GM23338 (cell line): Measurements from ENCODE around the gene TUB. TPM values are rescaled to one million over a fixed set of nuclear protein-coding genes. Genes with fewer than 3 reads are reported as not detected.

Experiments
- ATAC-seq: fragments of 200-7000 bp; cut with Tn5 transposase; 3 replicates; pipeline ENCODE4 v1.9.1; 2020
- DNase-seq: peaks from one replicate; pipeline ENCODE4 v3.0.0-alpha.2; 2015; ENCODE audit warnings: low spot score
- H2AFZ ChIP-seq: fragments of 200-600 bp; sonication (generic); 2 replicates; pipeline ENCODE4 v1.8.0; 2016; ENCODE audit warnings: antibody characterized with exemption, mild to moderate bottlenecking, moderate library complexity
- H3F3A ChIP-seq: fragments of 200-600 bp; sonication (generic); replicated peaks from 2 replicates; pipeline ENCODE4 v1.8.0; 2017; ENCODE audit warnings: antibody characterized with exemption, mixed run types, low read depth
- H3K27ac ChIP-seq: fragments of 200-600 bp; sonication (generic); 2 replicates; pipeline ENCODE4 v1.6.1; 2016; ENCODE audit warnings: low read depth
- H3K27me3 ChIP-seq: fragments of 200-600 bp; sonication (generic); 2 replicates; pipeline ENCODE4 v1.8.0; 2016; ENCODE audit warnings: mild to moderate bottlenecking, mixed run types, moderate library complexity; ENCODE audit not compliant: insufficient read depth
- H3K36me3 ChIP-seq: fragments of 200-600 bp; sonication (generic); 2 replicates; pipeline ENCODE4 v1.8.0; 2016; ENCODE audit warnings: mild to moderate bottlenecking; ENCODE audit not compliant: insufficient read depth
- H3K4me1 ChIP-seq: fragments of 200-600 bp; sonication (generic); 2 replicates; pipeline ENCODE4 v1.8.0; 2016; ENCODE audit warnings: mild to moderate bottlenecking, moderate library complexity; ENCODE audit not compliant: insufficient read depth
- H3K4me2 ChIP-seq: fragments of 200-600 bp; sonication (generic); 2 replicates; pipeline ENCODE4 v1.7.1; 2017; ENCODE audit warnings: mixed run types
- H3K4me3 ChIP-seq: fragments of 200-600 bp; sonication (generic); 2 replicates; pipeline ENCODE4 v1.6.1; 2016; ENCODE audit warnings: mixed run types
- H3K79me2 ChIP-seq: fragments of 200-600 bp; sonication (generic); replicated peaks from 2 replicates; pipeline ENCODE4 v1.8.0; 2017; ENCODE audit warnings: mild to moderate bottlenecking; ENCODE audit not compliant: insufficient read depth
- H3K9me2 ChIP-seq: fragments of 200-600 bp; sonication (generic); 2 replicates; pipeline ENCODE4 v1.8.0; 2017; ENCODE audit not compliant: insufficient read depth
- H4K20me1 ChIP-seq: fragments of 200-600 bp; sonication (generic); replicated peaks from 2 replicates; pipeline ENCODE4 v1.8.0; 2017; ENCODE audit warnings: mild to moderate bottlenecking; ENCODE audit not compliant: insufficient read depth
- H3K27ac Mint-ChIP-seq: 2 replicates; pipeline ENCODE4 v1.8.0; 2020; ENCODE audit warnings: inconsistent platforms, mild to moderate bottlenecking, moderate library complexity, mixed read lengths
- H3K27me3 Mint-ChIP-seq: 3 replicates; pipeline ENCODE4 v1.8.0; 2022; ENCODE audit warnings: low read depth, mild to moderate bottlenecking, moderate library complexity, mixed read lengths, inconsistent platforms; ENCODE audit not compliant: insufficient read depth, poor library complexity
- H3K36me3 Mint-ChIP-seq: 3 replicates; pipeline ENCODE4 v1.8.0; 2021; ENCODE audit warnings: low read depth, mild to moderate bottlenecking, inconsistent platforms, moderate library complexity, mixed read lengths
- H3K4me1 Mint-ChIP-seq: 3 replicates; pipeline ENCODE4 v1.8.0; 2020; ENCODE audit warnings: mild to moderate bottlenecking, inconsistent platforms, mixed read lengths
- H3K4me3 Mint-ChIP-seq: 3 replicates; pipeline ENCODE4 v1.8.0; 2021; ENCODE audit warnings: moderate library complexity, mild to moderate bottlenecking, inconsistent platforms, mixed read lengths
- H3K9me3 Mint-ChIP-seq: 3 replicates; pipeline ENCODE4 v1.8.0; 2020; ENCODE audit warnings: moderate library complexity, mild to moderate bottlenecking, inconsistent platforms, mixed read lengths
- CREB1 ChIP-seq: fragments of 250-450 bp; sonication (Bioruptor Pico); IDR thresholded peaks from 2 replicates; pipeline ENCODE4 v1.5.0; 2020; ENCODE audit warnings: low read depth, mild to moderate bottlenecking, moderate library complexity
- EZH2 ChIP-seq: fragments of 200-600 bp; sonication (generic); IDR thresholded peaks from one replicate; pipeline ENCODE4 v1.8.0; 2017; ENCODE audit warnings: antibody characterized with exemption, mild to moderate bottlenecking, low read depth; ENCODE audit not compliant: unreplicated experiment
- EZH2phosphoT487 ChIP-seq: fragments of 200-600 bp; sonication (generic); IDR thresholded peaks from one replicate; pipeline ENCODE4 v1.8.1; 2018; ENCODE audit warnings: antibody characterized with exemption; ENCODE audit not compliant: unreplicated experiment
- JUNB ChIP-seq: IDR thresholded peaks from one replicate; pipeline ENCODE4 v1.6.1; 2016; ENCODE audit warnings: antibody characterized with exemption; ENCODE audit not compliant: unreplicated experiment
- NANOG ChIP-seq: IDR thresholded peaks from 2 replicates; pipeline ENCODE4 v1.6.1; 2016; ENCODE audit warnings: antibody characterized with exemption, borderline replicate concordance
- POLR2AphosphoS5 ChIP-seq: IDR thresholded peaks from 2 replicates; pipeline ENCODE4 v1.6.1; 2016; ENCODE audit warnings: antibody characterized with exemption, low read depth
- STAT1 ChIP-seq: IDR thresholded peaks from one replicate; pipeline ENCODE4 v1.6.1; 2016; ENCODE audit warnings: antibody characterized with exemption; ENCODE audit not compliant: unreplicated experiment
- ZNF114 ChIP-seq: fragments of 250-450 bp; sonication (Bioruptor Pico); IDR thresholded peaks from 2 replicates; pipeline ENCODE4 v1.5.0; 2020; ENCODE audit warnings: mild to moderate bottlenecking, moderate library complexity
- ZNF331 ChIP-seq: fragments of 250-450 bp; sonication (Bioruptor Pico); IDR thresholded peaks from 2 replicates; pipeline ENCODE4 v1.5.0; 2020; ENCODE audit warnings: low read depth, mild to moderate bottlenecking, moderate library complexity
- polyA plus RNA-seq: library from polyadenylated mRNA; unstranded; fragments of >200 nt; fragmentation: Nextera tagmentation; extraction: Ambion mirVana; gene quantifications from 2 replicates; pipeline ENCODE4 v1.2.1, GENCODE V29; 2016
- total RNA-seq: library from RNA; depleted of rRNA; stranded (reverse); fragments of >200 nt; shearing (Covaris generic); gene quantifications from 2 replicates; pipeline ENCODE4 v1.2.3, GENCODE V29; 2014
- TF ChIP-seq, protein P1 (sequence below), 2 experiments: fragments of 200-600 bp in 1 of 2; sonication (generic) in 1 of 2; conservative IDR thresholded peaks; 2 replicates each; pipeline versions ENCODE4 v1.5.1 to v1.6.1; 2016 to 2017; ENCODE audit warnings: antibody characterized with exemption in 2 of 2, low read depth in 2 of 2, mild to moderate bottlenecking in 2 of 2, moderate library complexity in 1 of 2
- TF ChIP-seq, protein P2 (sequence below): IDR thresholded peaks from 2 replicates; pipeline ENCODE4 v1.6.1; 2016; ENCODE audit warnings: antibody characterized with exemption
- TF ChIP-seq, protein P3 (sequence below): fragments of 250-450 bp; sonication (Bioruptor Pico); IDR thresholded peaks from 2 replicates; pipeline ENCODE4 v1.5.0; 2020; ENCODE audit warnings: mild to moderate bottlenecking, moderate library complexity

The TUB gene
- total and polyA plus RNA-seq, 2 experiments from 2014 or later: 5.5 to 30.4 TPM

GRCh38 chr11:8071616-8072581 lies 9.1 kb upstream of the TUB start:
- TF ChIP-seq NANOG: no peak
- TF ChIP-seq, protein P1, sequence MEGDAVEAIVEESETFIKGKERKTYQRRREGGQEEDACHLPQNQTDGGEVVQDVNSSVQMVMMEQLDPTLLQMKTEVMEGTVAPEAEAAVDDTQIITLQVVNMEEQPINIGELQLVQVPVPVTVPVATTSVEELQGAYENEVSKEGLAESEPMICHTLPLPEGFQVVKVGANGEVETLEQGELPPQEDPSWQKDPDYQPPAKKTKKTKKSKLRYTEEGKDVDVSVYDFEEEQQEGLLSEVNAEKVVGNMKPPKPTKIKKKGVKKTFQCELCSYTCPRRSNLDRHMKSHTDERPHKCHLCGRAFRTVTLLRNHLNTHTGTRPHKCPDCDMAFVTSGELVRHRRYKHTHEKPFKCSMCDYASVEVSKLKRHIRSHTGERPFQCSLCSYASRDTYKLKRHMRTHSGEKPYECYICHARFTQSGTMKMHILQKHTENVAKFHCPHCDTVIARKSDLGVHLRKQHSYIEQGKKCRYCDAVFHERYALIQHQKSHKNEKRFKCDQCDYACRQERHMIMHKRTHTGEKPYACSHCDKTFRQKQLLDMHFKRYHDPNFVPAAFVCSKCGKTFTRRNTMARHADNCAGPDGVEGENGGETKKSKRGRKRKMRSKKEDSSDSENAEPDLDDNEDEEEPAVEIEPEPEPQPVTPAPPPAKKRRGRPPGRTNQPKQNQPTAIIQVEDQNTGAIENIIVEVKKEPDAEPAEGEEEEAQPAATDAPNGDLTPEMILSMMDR (conservative IDR thresholded peaks at IDR 0.05; ENCODE audit: low read depth in 2 of 2): no peak
- TF ChIP-seq, protein P2, sequence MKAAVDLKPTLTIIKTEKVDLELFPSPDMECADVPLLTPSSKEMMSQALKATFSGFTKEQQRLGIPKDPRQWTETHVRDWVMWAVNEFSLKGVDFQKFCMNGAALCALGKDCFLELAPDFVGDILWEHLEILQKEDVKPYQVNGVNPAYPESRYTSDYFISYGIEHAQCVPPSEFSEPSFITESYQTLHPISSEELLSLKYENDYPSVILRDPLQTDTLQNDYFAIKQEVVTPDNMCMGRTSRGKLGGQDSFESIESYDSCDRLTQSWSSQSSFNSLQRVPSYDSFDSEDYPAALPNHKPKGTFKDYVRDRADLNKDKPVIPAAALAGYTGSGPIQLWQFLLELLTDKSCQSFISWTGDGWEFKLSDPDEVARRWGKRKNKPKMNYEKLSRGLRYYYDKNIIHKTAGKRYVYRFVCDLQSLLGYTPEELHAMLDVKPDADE: no peak
- no peak for TF ChIP-seq ZNF114 (CRISPR knock-in tag)
- TF ChIP-seq JUNB: no peak
- no peak for TF ChIP-seq STAT1
- TF ChIP-seq, protein P3, sequence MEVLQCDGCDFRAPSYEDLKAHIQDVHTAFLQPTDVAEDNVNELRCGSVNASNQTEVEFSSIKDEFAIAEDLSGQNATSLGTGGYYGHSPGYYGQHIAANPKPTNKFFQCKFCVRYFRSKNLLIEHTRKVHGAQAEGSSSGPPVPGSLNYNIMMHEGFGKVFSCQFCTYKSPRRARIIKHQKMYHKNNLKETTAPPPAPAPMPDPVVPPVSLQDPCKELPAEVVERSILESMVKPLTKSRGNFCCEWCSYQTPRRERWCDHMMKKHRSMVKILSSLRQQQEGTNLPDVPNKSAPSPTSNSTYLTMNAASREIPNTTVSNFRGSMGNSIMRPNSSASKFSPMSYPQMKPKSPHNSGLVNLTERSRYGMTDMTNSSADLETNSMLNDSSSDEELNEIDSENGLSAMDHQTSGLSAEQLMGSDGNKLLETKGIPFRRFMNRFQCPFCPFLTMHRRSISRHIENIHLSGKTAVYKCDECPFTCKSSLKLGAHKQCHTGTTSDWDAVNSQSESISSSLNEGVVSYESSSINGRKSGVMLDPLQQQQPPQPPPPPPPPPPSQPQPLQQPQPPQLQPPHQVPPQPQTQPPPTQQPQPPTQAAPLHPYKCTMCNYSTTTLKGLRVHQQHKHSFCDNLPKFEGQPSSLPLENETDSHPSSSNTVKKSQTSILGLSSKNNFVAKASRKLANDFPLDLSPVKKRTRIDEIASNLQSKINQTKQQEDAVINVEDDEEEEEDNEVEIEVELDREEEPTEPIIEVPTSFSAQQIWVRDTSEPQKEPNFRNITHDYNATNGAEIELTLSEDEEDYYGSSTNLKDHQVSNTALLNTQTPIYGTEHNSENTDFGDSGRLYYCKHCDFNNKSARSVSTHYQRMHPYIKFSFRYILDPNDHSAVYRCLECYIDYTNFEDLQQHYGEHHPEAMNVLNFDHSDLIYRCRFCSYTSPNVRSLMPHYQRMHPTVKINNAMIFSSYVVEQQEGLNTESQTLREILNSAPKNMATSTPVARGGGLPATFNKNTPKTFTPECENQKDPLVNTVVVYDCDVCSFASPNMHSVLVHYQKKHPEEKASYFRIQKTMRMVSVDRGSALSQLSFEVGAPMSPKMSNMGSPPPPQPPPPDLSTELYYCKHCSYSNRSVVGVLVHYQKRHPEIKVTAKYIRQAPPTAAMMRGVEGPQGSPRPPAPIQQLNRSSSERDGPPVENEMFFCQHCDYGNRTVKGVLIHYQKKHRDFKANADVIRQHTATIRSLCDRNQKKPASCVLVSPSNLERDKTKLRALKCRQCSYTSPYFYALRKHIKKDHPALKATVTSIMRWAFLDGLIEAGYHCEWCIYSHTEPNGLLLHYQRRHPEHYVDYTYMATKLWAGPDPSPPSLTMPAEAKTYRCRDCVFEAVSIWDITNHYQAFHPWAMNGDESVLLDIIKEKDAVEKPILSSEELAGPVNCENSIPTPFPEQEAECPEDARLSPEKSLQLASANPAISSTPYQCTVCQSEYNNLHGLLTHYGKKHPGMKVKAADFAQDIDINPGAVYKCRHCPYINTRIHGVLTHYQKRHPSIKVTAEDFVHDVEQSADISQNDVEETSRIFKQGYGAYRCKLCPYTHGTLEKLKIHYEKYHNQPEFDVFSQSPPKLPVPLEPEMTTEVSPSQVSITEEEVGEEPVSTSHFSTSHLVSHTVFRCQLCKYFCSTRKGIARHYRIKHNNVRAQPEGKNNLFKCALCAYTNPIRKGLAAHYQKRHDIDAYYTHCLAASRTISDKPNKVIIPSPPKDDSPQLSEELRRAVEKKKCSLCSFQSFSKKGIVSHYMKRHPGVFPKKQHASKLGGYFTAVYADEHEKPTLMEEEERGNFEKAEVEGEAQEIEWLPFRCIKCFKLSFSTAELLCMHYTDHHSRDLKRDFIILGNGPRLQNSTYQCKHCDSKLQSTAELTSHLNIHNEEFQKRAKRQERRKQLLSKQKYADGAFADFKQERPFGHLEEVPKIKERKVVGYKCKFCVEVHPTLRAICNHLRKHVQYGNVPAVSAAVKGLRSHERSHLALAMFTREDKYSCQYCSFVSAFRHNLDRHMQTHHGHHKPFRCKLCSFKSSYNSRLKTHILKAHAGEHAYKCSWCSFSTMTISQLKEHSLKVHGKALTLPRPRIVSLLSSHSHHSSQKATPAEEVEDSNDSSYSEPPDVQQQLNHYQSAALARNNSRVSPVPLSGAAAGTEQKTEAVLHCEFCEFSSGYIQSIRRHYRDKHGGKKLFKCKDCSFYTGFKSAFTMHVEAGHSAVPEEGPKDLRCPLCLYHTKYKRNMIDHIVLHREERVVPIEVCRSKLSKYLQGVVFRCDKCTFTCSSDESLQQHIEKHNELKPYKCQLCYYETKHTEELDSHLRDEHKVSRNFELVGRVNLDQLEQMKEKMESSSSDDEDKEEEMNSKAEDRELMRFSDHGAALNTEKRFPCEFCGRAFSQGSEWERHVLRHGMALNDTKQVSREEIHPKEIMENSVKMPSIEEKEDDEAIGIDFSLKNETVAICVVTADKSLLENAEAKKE (CRISPR knock-in tag): no peak
- no peak for TF ChIP-seq POLR2AphosphoS5
- TF ChIP-seq EZH2: no peak
- no peak for TF ChIP-seq ZNF331
- no peak for TF ChIP-seq EZH2phosphoT487
- TF ChIP-seq CREB1 (CRISPR knock-in tag): no peak
- Mint-ChIP-seq H3K9me3 (no peaks in the 10 kb centered on the region; the same call in 2 of the 3 replicates), H3K27ac (no peak overlapping the region), H3K4me1 (peaks cover 46% of the 10 kb centered on the region), H3K4me3 (no peak overlapping the region; the same call in 2 of the 3 replicates), H3K27me3 (peaks cover 8% of the 10 kb centered on the region), H3K36me3 (no peaks in the 10 kb centered on the region)
- 0 out of 2 replicates have a peak overlapping the region, but pooled peaks have one; percentile 20 for H3K4me3 ChIP-seq
- H3K27ac ChIP-seq: no peak overlapping the region
- H3K4me1 ChIP-seq: peaks cover 29% of the 10 kb centered on the region
- ATAC-seq (peak; percentile 87), DNase-seq (peak; percentile 36)
- H3K27me3 ChIP-seq: no peaks in the 10 kb centered on the region
- H3K9me2 ChIP-seq: no peaks in the 10 kb centered on the region
- H3K36me3 ChIP-seq: no peaks in the 10 kb centered on the region
- peak overlapping the region; percentile 74; the same call in 1 of the 2 replicates for H2AFZ ChIP-seq
- no peaks in the 10 kb centered on the region for H4K20me1 ChIP-seq
- H3K4me2 ChIP-seq: peak overlapping the region; percentile 35; the same call in 1 of the 2 replicates
- no peaks in the 10 kb centered on the region for H3K79me2 ChIP-seq
- H3F3A ChIP-seq: no peaks in the 10 kb centered on the region
